Natural killer cell treated with Interleukin-12 subunit alpha and Interleukin-12 subunit beta and Interleukin-15 and Interleukin-18, amount 100 ng/mL, for 72 hours (primary cell): ENCODE results near the gene BUD23. TPM values are rescaled to one million over a fixed set of nuclear protein-coding genes. Genes with fewer than 3 reads are reported as not detected.

Source experiments
- ATAC-seq, 2 donors: fragments of 150-1000 bp; cut with Tn5 transposase in 1 of 2; sonication (Bioruptor Pico), chemical (Tn5 transposase) in 1 of 2; 2 replicates each; pipeline ENCODE4 v1.10.0; 2021
- DNase-seq: peaks from one replicate; pipeline ENCODE4 v3.0.0; 2022; ENCODE audit warnings: low spot score
- H3K27ac Mint-ChIP-seq, 2 donors: 1 replicate in 1 of 2; 2 replicates in 1 of 2; pipeline ENCODE4 v1.8.0; 2022; ENCODE audit warnings: mixed read lengths in 2 of 2, mild to moderate bottlenecking in 1 of 2, moderate library complexity in 1 of 2
- H3K27me3 Mint-ChIP-seq, 2 donors: 1 replicate in 1 of 2; 2 replicates in 1 of 2; pipeline ENCODE4 v1.8.0; 2022; ENCODE audit warnings: mixed read lengths in 2 of 2
- H3K36me3 Mint-ChIP-seq: one replicate; pipeline ENCODE4 v1.8.0; 2022; ENCODE audit warnings: mixed read lengths
- H3K4me1 Mint-ChIP-seq, 2 donors: 1 replicate in 1 of 2; 2 replicates in 1 of 2; pipeline ENCODE4 v1.8.0; 2022; ENCODE audit warnings: low read depth in 2 of 2, mixed read lengths in 2 of 2, mild to moderate bottlenecking in 1 of 2
- H3K4me3 Mint-ChIP-seq: one replicate; pipeline ENCODE4 v1.8.0; 2022; ENCODE audit warnings: mixed read lengths
- H3K9me3 Mint-ChIP-seq: 2 replicates; pipeline ENCODE4 v1.8.0; 2022; ENCODE audit warnings: mixed read lengths
- total RNA-seq, 2 donors: library from RNA; stranded (reverse); gene quantifications; one replicate each; pipeline ENCODE4 v1.2.3, GENCODE V29; 2022

The BUD23 gene
- total RNA-seq, 2 donors from 2014 or later: 76.4 to 99.9 TPM

GRCh38 chr7:73740212-73740611 lies 56.8 kb downstream of the BUD23 start:
- Mint-ChIP-seq H3K4me1 (peaks cover 6 to 14% of the 10 kb centered on the region in 2 donors), H3K36me3 (no peaks in the 10 kb centered on the region), H3K27me3 (no peaks in the 10 kb centered on the region), H3K9me3 (no peaks in the 10 kb centered on the region), H3K4me3 (peak overlapping the region; percentile 39), H3K27ac (no peak overlapping the region)
- no peak for ATAC-seq
- DNase-seq: no peak

GRCh38 chr7:73740771-73741170 lies 57.4 kb downstream of the BUD23 start:
- Mint-ChIP-seq H3K27ac (no peak overlapping the region), H3K27me3 (no peaks in the 10 kb centered on the region), H3K4me1 (peaks cover 6 to 14% of the 10 kb centered on the region in 2 donors), H3K9me3 (no peaks in the 10 kb centered on the region), H3K36me3 (no peaks in the 10 kb centered on the region), H3K4me3 (peak overlapping the region; percentile 39)
- DNase-seq (no peak), ATAC-seq (no peak)

GRCh38 chr7:73741600-73741999 lies 58.2 kb downstream of the BUD23 start:
- H3K9me3 Mint-ChIP-seq: no peaks in the 10 kb centered on the region
- ATAC-seq (no peak), DNase-seq (no peak)
- H3K4me3 Mint-ChIP-seq: no peak overlapping the region
- H3K27ac Mint-ChIP-seq: no peak overlapping the region
- H3K27me3 Mint-ChIP-seq: peaks cover 0 to 2% of the 10 kb centered on the region in 2 donors
- H3K36me3 Mint-ChIP-seq: no peaks in the 10 kb centered on the region
- H3K4me1 Mint-ChIP-seq: peaks cover 6 to 11% of the 10 kb centered on the region in 2 donors

DNA sequence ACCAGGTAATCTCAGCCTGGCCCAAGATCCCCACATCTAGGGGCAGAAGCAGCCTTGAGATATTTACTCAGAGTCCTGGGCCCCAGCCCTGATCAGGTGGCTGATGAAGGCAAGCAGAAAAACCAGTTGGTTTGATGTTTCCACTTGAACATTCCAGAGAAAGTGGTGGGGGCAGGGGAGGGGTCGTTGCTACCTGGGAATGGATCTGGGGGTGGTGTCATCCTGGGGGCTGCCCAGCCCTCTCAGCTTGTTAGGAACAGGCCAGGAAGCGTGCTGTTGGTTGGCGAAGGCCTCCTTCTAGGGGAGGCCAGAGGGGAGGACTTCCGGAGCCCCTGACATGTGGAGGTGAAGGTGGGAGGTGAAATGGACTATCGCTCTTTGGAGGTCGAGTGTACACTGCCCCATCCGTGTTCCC lies 58.9 kb downstream of the BUD23 start:
- ATAC-seq: no peak
- Mint-ChIP-seq H3K4me1 (peaks cover 6 to 11% of the 10 kb centered on the region in 2 donors), H3K36me3 (no peaks in the 10 kb centered on the region), H3K27ac (no peak overlapping the region), H3K9me3 (no peaks in the 10 kb centered on the region), H3K27me3 (peaks cover 0 to 2% of the 10 kb centered on the region in 2 donors), H3K4me3 (no peak overlapping the region)
- no peak for DNase-seq

GRCh38 chr7:73742753-73743641 lies 59.6 kb downstream of the BUD23 start:
- H3K27ac Mint-ChIP-seq: no peak overlapping the region
- H3K9me3 Mint-ChIP-seq: no peaks in the 10 kb centered on the region

GRCh38 chr7:73746378-73746777 lies 63.0 kb downstream of the BUD23 start:
- Mint-ChIP-seq H3K27me3 (peaks cover 0 to 15% of the 10 kb centered on the region in 2 donors), H3K36me3 (no peaks in the 10 kb centered on the region), H3K4me1 (no peaks in the 10 kb centered on the region), H3K4me3 (no peak overlapping the region), H3K9me3 (no peaks in the 10 kb centered on the region), H3K27ac (no peak overlapping the region)
- no peak for DNase-seq
- ATAC-seq: no peak

More at GRCh38 chr7:73742753-73743641, 59.6 kb downstream of the BUD23 start:
- no peaks in the 10 kb centered on the region for H3K36me3 Mint-ChIP-seq
- DNase-seq: no peak
- peaks cover 0 to 2% of the 10 kb centered on the region in 2 donors for H3K27me3 Mint-ChIP-seq
- H3K4me3 Mint-ChIP-seq: no peak overlapping the region
- no peak for ATAC-seq
- peaks cover 3 to 6% of the 10 kb centered on the region in 2 donors for H3K4me1 Mint-ChIP-seq

Other genes starting within 250 kb of the BUD23 start
- under 1 TPM; 0.42 to 0.43 TPM for gene FZD9, start 249.8 kb upstream of the BUD23 start, total RNA-seq
- gene BAZ1B, start 161.3 kb upstream of the BUD23 start, total RNA-seq: 100 to 1,000 TPM in 1 of 2 donors, 10 to 100 TPM in 1; 79.0 to 132 TPM
- gene BCL7B, start 125.9 kb upstream of the BUD23 start, total RNA-seq: 10 to 100 TPM; 78.7 to 83.7 TPM
- 10 to 100 TPM; 30.7 to 36.6 TPM for gene TBL2, start 105.0 kb upstream of the BUD23 start, total RNA-seq
- under 1 TPM in 1 of 2 donors, not detected in 1; 0.43 TPM for gene MLXIPL, start 59.1 kb upstream of the BUD23 start, total RNA-seq
- gene VPS37D, start 15.8 kb upstream of the BUD23 start, total RNA-seq: under 1 TPM; 0.25 to 0.36 TPM
- 1 to 10 TPM; 8.0 to 9.2 TPM for gene DNAJC30, start 144 bp upstream of the BUD23 start, total RNA-seq
- gene STX1A, start 36.1 kb downstream of the BUD23 start, total RNA-seq: 10 to 100 TPM; 17.8 to 23.2 TPM
- gene ABHD11, start 55.2 kb downstream of the BUD23 start, total RNA-seq: 10 to 100 TPM; 16.9 to 24.2 TPM
- not detected for gene CLDN3, start 86.7 kb downstream of the BUD23 start, total RNA-seq
- not detected for gene CLDN4, start 147.4 kb downstream of the BUD23 start, total RNA-seq
- not detected for gene METTL27, start 158.9 kb downstream of the BUD23 start, total RNA-seq
- gene TMEM270, start 177.6 kb downstream of the BUD23 start, total RNA-seq: not detected